ENCODE data around the gene ADGRB2.

Gene ADGRB2

DNA sequence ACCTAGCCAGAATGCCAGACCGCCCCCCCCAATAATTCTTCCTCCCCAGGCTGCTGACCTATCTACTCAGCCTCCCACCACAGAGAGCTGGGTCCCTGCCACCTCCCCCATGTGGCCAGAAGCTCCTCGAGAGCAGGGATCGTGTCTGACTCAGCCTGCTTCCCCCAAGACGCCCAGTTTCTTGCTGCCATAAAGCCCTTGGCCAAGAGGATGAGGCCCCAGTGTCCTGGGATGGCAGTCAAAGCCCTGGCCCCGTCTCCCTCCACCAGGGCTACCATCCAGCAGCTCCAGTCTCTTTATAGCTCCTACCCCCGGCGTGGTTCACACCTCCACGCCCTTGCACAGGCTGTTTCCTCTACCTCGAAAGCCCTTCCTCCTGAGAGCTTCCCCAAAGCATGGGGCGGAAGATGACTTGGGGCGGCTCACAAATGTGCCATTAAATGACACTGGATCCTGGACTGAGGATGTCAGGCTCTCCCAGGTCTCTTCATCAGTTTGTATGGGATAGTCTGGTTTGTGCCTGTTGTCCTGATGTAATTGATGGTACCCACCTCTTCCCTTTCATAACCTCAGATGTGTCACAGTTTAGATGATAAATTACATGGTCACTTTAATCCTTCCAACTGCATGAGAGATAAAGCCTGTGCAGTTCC lies 13.2 kb downstream of the ADGRB2 start:
- TF ChIP-seq CTCF (IDR thresholded peaks at IDR 0.05; ENCODE audit: low read depth, low read length, missing control alignments) = no peak
- DNase-seq (ENCODE audit: extremely low read depth, low read depth) = no peak

GRCh38 chr1:31749785-31750735 lies 14.1 kb downstream of the ADGRB2 start:
- TF ChIP-seq CTCF (IDR thresholded peaks at IDR 0.05; ENCODE audit: low read depth, low read length, missing control alignments) = no peak
- no peak overlapping the region for H3K4me3 ChIP-seq (replicated peaks; ENCODE audit: low read depth, low read length)

More for the DNA sequence above, 13.2 kb downstream of the ADGRB2 start:
- H3K4me3 ChIP-seq (replicated peaks; ENCODE audit: low read depth, low read length) = no peak overlapping the region

DNA sequence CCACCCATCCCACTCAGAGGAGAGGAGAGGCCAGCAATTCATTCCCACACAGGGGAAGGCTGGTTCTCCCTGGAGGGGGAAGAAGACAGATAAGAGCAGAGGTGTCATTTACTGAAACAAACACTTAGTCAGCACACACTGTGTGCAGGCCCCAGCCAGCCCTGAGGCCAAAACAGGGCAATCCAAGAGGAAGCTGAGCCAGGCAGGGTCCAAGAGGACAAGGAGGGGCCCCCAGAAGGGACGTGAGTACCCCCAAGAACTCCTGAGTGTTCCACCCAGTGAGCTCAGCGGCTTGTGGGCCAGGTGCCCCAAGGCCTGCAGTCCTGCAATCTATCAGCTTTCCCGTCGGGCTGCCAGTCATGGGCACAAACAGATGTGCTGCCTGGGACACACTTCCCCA lies 15.8 kb downstream of the ADGRB2 start:
- no peak for DNase-seq (ENCODE audit: extremely low read depth, low read depth)
- no peak for TF ChIP-seq CTCF (IDR thresholded peaks at IDR 0.05; ENCODE audit: low read depth, low read length, missing control alignments)
- no peak overlapping the region for H3K4me3 ChIP-seq (replicated peaks; ENCODE audit: low read depth, low read length)

More at GRCh38 chr1:31749785-31750735, 14.1 kb downstream of the ADGRB2 start:
- DNase-seq (ENCODE audit: extremely low read depth, low read depth) = no peak

DNA sequence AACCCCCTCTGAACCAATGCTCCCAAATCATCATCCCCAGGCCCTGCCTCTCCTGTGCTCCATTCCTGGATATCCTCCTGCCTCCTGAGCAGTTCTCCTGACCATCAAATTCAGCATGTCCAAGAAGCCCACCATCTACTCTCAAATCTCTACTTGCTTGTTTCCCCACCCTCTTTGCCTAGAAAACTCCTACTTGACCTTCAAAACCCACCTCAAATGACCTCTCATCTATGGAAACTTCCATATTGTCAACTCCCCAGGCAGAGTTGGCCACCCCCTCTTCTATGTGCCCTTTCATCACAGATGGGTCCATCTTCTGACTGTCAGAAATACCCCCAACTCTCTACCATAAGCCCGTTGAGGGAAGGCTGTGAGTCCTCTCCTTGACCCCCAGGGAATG lies 16.8 kb downstream of the ADGRB2 start:
- no peak for DNase-seq (ENCODE audit: extremely low read depth, low read depth)
- TF ChIP-seq CTCF (IDR thresholded peaks at IDR 0.05; ENCODE audit: low read depth, low read length, missing control alignments) = no peak
- no peak overlapping the region for H3K4me3 ChIP-seq (replicated peaks; ENCODE audit: low read depth, low read length)

GRCh38 chr1:31746687-31747086 lies 17.5 kb downstream of the ADGRB2 start:
- DNase-seq (ENCODE audit: extremely low read depth, low read depth) = no peak
- TF ChIP-seq CTCF (IDR thresholded peaks at IDR 0.05; ENCODE audit: low read depth, low read length, missing control alignments) = no peak
- H3K4me3 ChIP-seq (replicated peaks; ENCODE audit: low read depth, low read length) = no peak overlapping the region

GRCh38 chr1:31745946-31746670 lies 18.0 kb downstream of the ADGRB2 start:
- TF ChIP-seq CTCF (IDR thresholded peaks at IDR 0.05; ENCODE audit: low read depth, low read length, missing control alignments) = no peak

More at GRCh38 chr1:31745946-31746670, 18.0 kb downstream of the ADGRB2 start:
- no peak for DNase-seq (ENCODE audit: extremely low read depth, low read depth)
- no peak overlapping the region for H3K4me3 ChIP-seq (replicated peaks; ENCODE audit: low read depth, low read length)

All from HFF-Myc (cell line).